GM13976 (cell line): ENCODE results near the gene BTAF1.

Source experiments
- DNase-seq: peaks from one replicate; pipeline ENCODE4 v3.0.0; 2012; ENCODE audit warnings: low spot score
- CTCF ChIP-seq: IDR thresholded peaks from 2 replicates; pipeline ENCODE4 v1.5.1; 2012; ENCODE audit warnings: borderline replicate concordance, mild to moderate bottlenecking; ENCODE audit not compliant: insufficient read depth; ENCODE audit errors: extremely low read depth, missing control alignments, control extremely low read depth
- in situ Hi-C: fragments of 300-500 bp; cut with MboI; formaldehyde crosslinking; loops from one replicate; pipeline ENCODE4 v1.12.0; 2022; ENCODE audit warnings: low sequenced_read_pairs, mixed read lengths, inconsistent platforms; ENCODE audit not compliant: unreplicated experiment

Gene BTAF1

GRCh38 chr10:91931526-91932190 lies 8.1 kb downstream of the BTAF1 start:
- in situ Hi-C loops: no loop called here
- TF ChIP-seq CTCF: no peak
- DNase-seq: no peak

GRCh38 chr10:91932737-91933136 lies 9.2 kb downstream of the BTAF1 start:
- no peak for DNase-seq
- in situ Hi-C loops: no loop called here
- TF ChIP-seq CTCF: no peak

GRCh38 chr10:91935886-91936285 lies 12.3 kb downstream of the BTAF1 start:
- no peak for DNase-seq
- in situ Hi-C loops: no loop called here
- TF ChIP-seq CTCF: no peak

- no peak for DNase-seq
- TF ChIP-seq CTCF: no peak
- in situ Hi-C loops: no loop called here
Measured at GRCh38 chr10:91939653-91940052, 16.1 kb downstream of the BTAF1 start.

- in situ Hi-C loops: no loop called here
- no peak for DNase-seq
- TF ChIP-seq CTCF: no peak
Measured at GRCh38 chr10:91941426-91941825, 17.9 kb downstream of the BTAF1 start.

- no peak for DNase-seq
- in situ Hi-C loops: no loop called here
- no peak for TF ChIP-seq CTCF
Measured at GRCh38 chr10:91944880-91945630, 21.5 kb downstream of the BTAF1 start.
